NT2/D1 (cell line): ENCODE measurements around the gene LHX6.

ENCODE experiments used
- SUZ12 ChIP-seq: IDR thresholded peaks from 2 replicates; pipeline ENCODE4 v1.6.1; 2011; ENCODE audit not compliant: insufficient read length, insufficient read depth; ENCODE audit errors: extremely low read depth
- ZNF274 ChIP-seq: IDR thresholded peaks from 2 replicates; pipeline ENCODE4 v1.6.1; 2011; ENCODE audit warnings: mild to moderate bottlenecking, low read depth, low read length

DNA sequence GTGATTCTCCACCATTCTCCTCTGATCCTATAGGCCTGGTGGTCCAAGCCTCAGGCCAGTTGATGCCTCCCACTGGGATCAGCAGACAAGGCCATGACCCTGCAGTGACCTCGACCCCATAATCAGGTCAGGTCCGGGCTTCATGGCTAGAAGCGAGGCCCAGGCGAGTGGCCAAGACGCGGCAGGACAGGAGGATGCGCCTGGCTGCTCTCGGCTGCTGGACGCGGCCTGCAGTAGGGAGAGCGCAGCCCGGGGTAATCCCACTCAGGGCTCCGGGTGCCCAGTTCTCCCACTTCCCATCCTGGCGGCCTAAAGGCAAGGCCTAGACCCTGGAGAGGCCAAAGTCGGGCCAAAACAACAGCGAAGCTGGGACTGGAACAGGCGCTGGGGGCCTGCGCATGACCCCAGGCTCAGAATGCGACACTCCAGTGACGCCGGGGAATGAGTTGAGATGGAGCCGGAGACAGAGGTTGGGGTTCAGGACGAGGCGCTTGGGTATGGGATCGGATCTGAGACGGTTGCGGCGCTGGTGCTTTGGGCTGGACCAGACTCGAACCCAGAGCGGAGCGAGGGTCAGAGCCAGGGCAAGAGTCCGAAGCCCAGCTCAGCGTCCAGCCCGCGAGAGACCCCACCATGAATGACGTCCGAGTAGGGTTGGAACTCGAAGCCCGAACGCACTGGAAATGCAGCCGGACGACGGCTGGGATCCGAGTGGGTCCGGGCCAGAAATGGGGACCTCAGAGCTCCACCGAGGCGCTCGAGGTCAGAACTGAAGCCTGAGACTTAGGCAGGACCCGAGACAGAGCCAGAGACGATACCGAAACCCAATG is 3.2 kb downstream of the LHX6 start:
- TF ChIP-seq SUZ12 (no peak), ZNF274 (no peak)
